Testis (tissue), 2 donors: Measurements from ENCODE around the gene CCDC116.

Experiments used
- POLR2A ChIP-seq: fragments of 450-650 bp; IDR thresholded peaks from one replicate; pipeline ENCODE4 v1.6.1; 2017; ENCODE audit warnings: antibody characterized with exemption, mild to moderate bottlenecking, moderate library complexity
- TF ChIP-seq, protein P1 (sequence below), 3 experiments: fragments of 450-650 bp in 2 of 3; fragments of 200-600 bp in 1 of 3; sonication (generic) in 1 of 3; IDR thresholded peaks; one replicate each; pipeline ENCODE4 v1.5.1; 2016 to 2019; ENCODE audit warnings: antibody characterized with exemption in 3 of 3, mild to moderate bottlenecking in 2 of 3, moderate library complexity in 1 of 3

DNA sequence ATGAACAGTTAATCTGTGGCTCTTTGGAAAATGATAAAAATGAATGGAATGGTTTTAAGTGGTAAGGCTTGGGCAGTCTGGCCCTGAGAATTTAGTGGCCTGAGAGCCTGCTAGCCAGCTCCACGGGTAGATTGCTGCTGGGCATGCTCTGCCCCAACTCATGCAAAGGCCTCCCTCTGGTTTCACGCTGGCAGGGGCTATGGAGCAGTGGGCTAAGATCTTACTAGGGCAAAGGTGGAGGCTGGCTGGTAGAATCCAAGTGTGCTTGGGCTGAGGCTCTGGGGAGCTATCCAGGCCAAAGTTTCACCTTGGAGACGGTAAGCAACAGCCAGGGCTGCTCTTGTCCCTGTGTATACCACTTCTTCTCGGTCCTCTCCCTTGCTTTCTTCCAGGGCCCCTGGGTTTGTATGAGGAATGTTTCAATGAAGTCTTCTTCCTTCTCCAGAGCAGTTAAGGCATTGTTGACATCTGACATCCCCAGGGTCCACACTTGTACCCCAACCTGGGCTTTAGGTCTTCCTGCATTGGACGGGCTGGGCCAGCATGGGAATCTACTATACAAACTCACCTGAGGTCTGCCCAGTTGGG, 37.6 kb upstream of the CCDC116 start:
- TF ChIP-seq, protein P1, sequence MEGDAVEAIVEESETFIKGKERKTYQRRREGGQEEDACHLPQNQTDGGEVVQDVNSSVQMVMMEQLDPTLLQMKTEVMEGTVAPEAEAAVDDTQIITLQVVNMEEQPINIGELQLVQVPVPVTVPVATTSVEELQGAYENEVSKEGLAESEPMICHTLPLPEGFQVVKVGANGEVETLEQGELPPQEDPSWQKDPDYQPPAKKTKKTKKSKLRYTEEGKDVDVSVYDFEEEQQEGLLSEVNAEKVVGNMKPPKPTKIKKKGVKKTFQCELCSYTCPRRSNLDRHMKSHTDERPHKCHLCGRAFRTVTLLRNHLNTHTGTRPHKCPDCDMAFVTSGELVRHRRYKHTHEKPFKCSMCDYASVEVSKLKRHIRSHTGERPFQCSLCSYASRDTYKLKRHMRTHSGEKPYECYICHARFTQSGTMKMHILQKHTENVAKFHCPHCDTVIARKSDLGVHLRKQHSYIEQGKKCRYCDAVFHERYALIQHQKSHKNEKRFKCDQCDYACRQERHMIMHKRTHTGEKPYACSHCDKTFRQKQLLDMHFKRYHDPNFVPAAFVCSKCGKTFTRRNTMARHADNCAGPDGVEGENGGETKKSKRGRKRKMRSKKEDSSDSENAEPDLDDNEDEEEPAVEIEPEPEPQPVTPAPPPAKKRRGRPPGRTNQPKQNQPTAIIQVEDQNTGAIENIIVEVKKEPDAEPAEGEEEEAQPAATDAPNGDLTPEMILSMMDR (IDR thresholded peaks at IDR 0.05) = no peak
- TF ChIP-seq POLR2A = no peak
